Thoracic aorta (tissue), 2 donors: ENCODE results near the gene DOCK10. TPM values are rescaled to one million over a fixed set of nuclear protein-coding genes. Genes with fewer than 3 reads are reported as not detected.

Experiments
- ATAC-seq: fragments of 150-250 bp; one replicate; pipeline ENCODE4 v1.8.0; 2017; ENCODE audit warnings: low read depth; ENCODE audit not compliant: insufficient number of reproducible peaks, low FRiP score
- DNase-seq: peaks from one replicate; pipeline ENCODE4 v3.0.0-alpha.2; 2020; ENCODE audit warnings: low spot score
- H3K27ac ChIP-seq, 2 donors: fragments of 200-600 bp; sonication (generic); 1 replicate in 1 of 2; 2 replicates in 1 of 2; pipeline ENCODE4 v1.5.1; 2016; ENCODE audit warnings: mild to moderate bottlenecking in 2 of 2, moderate library complexity in 2 of 2
- H3K27me3 ChIP-seq: fragments of 200-600 bp; sonication (generic); replicated peaks from 2 replicates; pipeline ENCODE4 v1.6.0; 2016; ENCODE audit warnings: mild to moderate bottlenecking; ENCODE audit not compliant: insufficient read depth
- H3K36me3 ChIP-seq: fragments of 200-600 bp; sonication (generic); one replicate; pipeline ENCODE4 v1.5.1; 2016
- H3K4me1 ChIP-seq, 2 donors: fragments of 200-600 bp; sonication (generic); 1 replicate in 1 of 2; 2 replicates in 1 of 2; pipeline versions ENCODE4 v1.5.1 to v1.6.0; 2016; ENCODE audit warnings: low read depth in 2 of 2, mild to moderate bottlenecking in 1 of 2; ENCODE audit not compliant: control insufficient read depth in 1 of 2
- H3K4me3 ChIP-seq: fragments of 200-600 bp; sonication (generic); 2 replicates; pipeline ENCODE4 v1.5.1; 2016; ENCODE audit warnings: mild to moderate bottlenecking
- H3K9me3 ChIP-seq: fragments of 200-600 bp; sonication (generic); 2 replicates; pipeline ENCODE4 v1.5.1; 2016
- CTCF ChIP-seq: fragments of 200-600 bp; sonication (generic); IDR thresholded peaks from one replicate; pipeline ENCODE4 v1.5.1; 2019; ENCODE audit warnings: antibody characterized with exemption
- total RNA-seq, 2 donors: library from RNA; depleted of rRNA; stranded (reverse); fragments of >200 nt; gene quantifications; one replicate each; pipeline versions ENCODE4 v1.1.0 to v1.2.3, GENCODE V29; 2016

Gene DOCK10
- total RNA-seq, 2 donors from 2014 or later = 44.9 to 53.0 TPM

- H3K4me1 ChIP-seq = peaks cover 0 to 8% of the 10 kb centered on the region in 2 donors
- no peak overlapping the region for H3K4me3 ChIP-seq
- peaks cover 8% of the 10 kb centered on the region for H3K36me3 ChIP-seq
- H3K9me3 ChIP-seq = no peaks in the 10 kb centered on the region
- ATAC-seq = no peak
- H3K27me3 ChIP-seq = no peaks in the 10 kb centered on the region
- H3K27ac ChIP-seq = no peak overlapping the region
- TF ChIP-seq CTCF = no peak
- DNase-seq = no peak
Measured at GRCh38 chr2:224833986-224834385, 208.3 kb downstream of the DOCK10 start.

DNA sequence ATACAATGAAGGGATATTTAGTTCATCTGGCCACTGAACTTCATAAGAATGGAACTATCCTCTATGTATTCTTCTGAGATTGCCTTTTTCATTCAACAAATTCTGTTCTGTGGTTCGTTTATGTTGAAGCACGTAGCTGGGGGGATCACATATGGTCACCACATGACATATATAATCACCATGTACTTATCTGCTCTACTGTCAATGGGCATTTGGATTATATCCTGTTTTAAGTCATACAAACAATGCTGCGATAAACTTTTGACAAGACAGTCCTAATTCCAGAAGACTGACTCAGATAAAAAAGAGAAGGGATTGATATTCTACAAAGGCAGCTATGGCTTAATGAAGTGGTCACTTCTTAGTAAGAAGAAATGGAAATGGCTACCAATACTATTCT, 210.1 kb downstream of the DOCK10 start:
- Histone ChIP-seq H3K4me3 (no peak overlapping the region), H3K27me3 (no peaks in the 10 kb centered on the region), H3K9me3 (no peaks in the 10 kb centered on the region), H3K36me3 (peaks cover 11% of the 10 kb centered on the region), H3K4me1 (no peaks in the 10 kb centered on the region), H3K27ac (no peak overlapping the region)
- ATAC-seq (no peak), DNase-seq (no peak)
- no peak for TF ChIP-seq CTCF

GRCh38 chr2:224831530-224831929, 210.7 kb downstream of the DOCK10 start:
- no peak overlapping the region for H3K27ac ChIP-seq
- ATAC-seq = no peak
- H3K27me3 ChIP-seq = no peaks in the 10 kb centered on the region
- H3K4me3 ChIP-seq = no peak overlapping the region
- H3K36me3 ChIP-seq = peaks cover 11% of the 10 kb centered on the region
- DNase-seq = no peak
- no peak for TF ChIP-seq CTCF
- H3K9me3 ChIP-seq = no peaks in the 10 kb centered on the region
- no peaks in the 10 kb centered on the region for H3K4me1 ChIP-seq

GRCh38 chr2:224820283-224820991, 221.8 kb downstream of the DOCK10 start:
- no peak for TF ChIP-seq CTCF
- Histone ChIP-seq H3K9me3 (no peaks in the 10 kb centered on the region), H3K27ac (no peak overlapping the region), H3K4me3 (no peak overlapping the region), H3K27me3 (no peaks in the 10 kb centered on the region), H3K4me1 (no peaks in the 10 kb centered on the region), H3K36me3 (peaks cover 2% of the 10 kb centered on the region)
- ATAC-seq = no peak
- DNase-seq = no peak

DNA sequence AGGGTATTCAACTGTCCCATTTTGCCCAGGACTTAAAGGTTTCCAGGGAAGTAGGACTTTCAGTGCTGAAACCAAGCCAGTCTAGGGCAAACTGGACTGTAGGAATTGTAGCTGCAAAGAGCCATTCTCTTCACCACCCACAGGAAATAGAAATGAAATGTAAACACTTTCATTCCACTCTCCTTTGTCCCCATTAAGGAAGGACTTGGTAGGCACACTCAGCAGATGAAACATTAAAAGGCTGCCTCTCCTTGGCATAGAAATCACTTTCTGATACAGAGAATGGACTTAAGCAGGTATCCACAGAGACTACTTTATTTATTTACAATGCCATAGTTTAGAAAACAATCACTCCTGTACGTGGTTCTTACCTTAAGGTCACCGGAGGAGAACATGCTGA, 223.2 kb downstream of the DOCK10 start:
- Histone ChIP-seq H3K27me3 (no peaks in the 10 kb centered on the region), H3K27ac (no peak overlapping the region), H3K4me3 (no peak overlapping the region), H3K4me1 (no peaks in the 10 kb centered on the region), H3K9me3 (no peaks in the 10 kb centered on the region), H3K36me3 (peaks cover 7% of the 10 kb centered on the region)
- ATAC-seq (no peak), DNase-seq (no peak)
- TF ChIP-seq CTCF = no peak
